Measurements from ENCODE around the gene TRIM39. TPM values are rescaled to one million over a fixed set of nuclear protein-coding genes. Genes with fewer than 3 reads are reported as not detected.
A peak's percentile ranks its signal among the peaks of the same experiment; 100 is the strongest.

Gene TRIM39
- total RNA-seq, 1 donor from 2014 or later: 14.5 TPM

GRCh38 chr6:30341218-30341617 is 14.5 kb downstream of the TRIM39 start:
- Mint-ChIP-seq H3K36me3 (ENCODE audit: low read depth) (peaks cover 13% of the 10 kb centered on the region), H3K4me3 (no peak overlapping the region), H3K27me3 (ENCODE audit: low read depth) (no peaks in the 10 kb centered on the region), H3K27ac (ENCODE audit: unreplicated experiment) (no peak overlapping the region), H3K4me1 (peaks cover 7% of the 10 kb centered on the region), H3K9me3 (no peaks in the 10 kb centered on the region)
- DNase-seq (ENCODE audit: low read depth, low spot score): no peak
- no peak for TF ChIP-seq CTCF (conservative IDR thresholded peaks at IDR 0.05)

- no peak for TF ChIP-seq CTCF (conservative IDR thresholded peaks at IDR 0.05)
- Mint-ChIP-seq H3K4me1 (peaks cover 7% of the 10 kb centered on the region), H3K27me3 (ENCODE audit: low read depth) (no peaks in the 10 kb centered on the region), H3K27ac (ENCODE audit: unreplicated experiment) (no peak overlapping the region), H3K36me3 (ENCODE audit: low read depth) (peaks cover 11% of the 10 kb centered on the region), H3K4me3 (no peak overlapping the region), H3K9me3 (no peaks in the 10 kb centered on the region)
- no peak for DNase-seq (ENCODE audit: low read depth, low spot score)
These were observed 15.0 kb downstream of the TRIM39 start for GRCh38 chr6:30341728-30342127.

- Mint-ChIP-seq H3K36me3 (ENCODE audit: low read depth) (peaks cover 12% of the 10 kb centered on the region), H3K4me1 (peaks cover 7% of the 10 kb centered on the region), H3K9me3 (no peaks in the 10 kb centered on the region), H3K4me3 (peak overlapping the region; percentile 93), H3K27me3 (ENCODE audit: low read depth) (no peaks in the 10 kb centered on the region), H3K27ac (ENCODE audit: unreplicated experiment) (no peak overlapping the region)
- no peak for DNase-seq (ENCODE audit: low read depth, low spot score)
- TF ChIP-seq CTCF (conservative IDR thresholded peaks at IDR 0.05): no peak
These were observed 17.6 kb downstream of the TRIM39 start for GRCh38 chr6:30344191-30344867.

DNA sequence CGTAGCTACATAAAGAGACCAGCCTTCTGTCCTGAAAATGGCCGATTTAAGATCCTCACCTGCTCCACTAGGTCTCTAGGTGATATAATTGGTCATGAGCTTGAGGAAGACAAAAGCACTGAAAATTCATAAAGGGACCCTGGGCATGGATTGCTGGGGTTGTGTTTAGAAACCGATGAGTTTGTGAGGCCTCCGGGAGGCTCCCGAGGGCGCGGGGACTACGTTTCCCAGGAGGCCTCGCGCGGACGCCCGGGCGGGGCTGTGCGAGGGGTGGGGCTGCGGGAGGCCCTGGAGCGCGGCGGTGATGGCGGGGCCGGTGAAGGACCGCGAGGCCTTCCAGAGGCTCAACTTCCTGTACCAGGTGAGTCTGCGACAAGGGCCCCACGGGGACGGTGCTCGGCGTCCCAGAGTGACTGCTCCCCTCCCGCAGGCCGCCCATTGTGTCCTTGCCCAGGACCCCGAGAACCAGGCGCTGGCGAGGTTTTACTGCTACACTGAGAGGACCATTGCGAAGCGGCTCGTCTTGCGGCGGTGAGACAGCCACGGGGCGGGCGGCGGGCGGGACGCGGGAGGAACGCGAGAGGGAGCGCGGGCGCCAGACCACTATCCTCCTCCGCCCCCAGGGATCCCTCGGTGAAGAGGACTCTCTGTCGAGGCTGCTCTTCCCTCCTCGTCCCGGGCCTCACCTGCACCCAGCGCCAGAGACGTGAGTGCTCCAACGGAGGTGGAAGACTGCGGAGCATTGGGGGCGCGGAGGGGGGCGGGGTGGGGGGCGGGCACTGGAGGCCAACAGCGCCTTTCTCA is 18.3 kb downstream of the TRIM39 start, which contains the start of gene RPP21:
Gene RPP21, plus strand, starts transcription at position 289 of the 804 bp plus-strand sequence. Its CDS starts 16 bp downstream, at position 305.
- Mint-ChIP-seq H3K27ac (ENCODE audit: unreplicated experiment) (peak within 1 kb of the TSS; percentile 91), H3K4me1 (peaks cover 7% of the 10 kb centered on the region), H3K27me3 (ENCODE audit: low read depth) (no peaks in the 10 kb centered on the region), H3K9me3 (no peaks in the 10 kb centered on the region), H3K4me3 (peak within 1 kb of the TSS; percentile 93), H3K36me3 (ENCODE audit: low read depth) (peaks cover 12% of the 10 kb centered on the region)
- DNase-seq (ENCODE audit: low read depth, low spot score): peak; percentile 74
- TF ChIP-seq CTCF (conservative IDR thresholded peaks at IDR 0.05): no peak

DNA sequence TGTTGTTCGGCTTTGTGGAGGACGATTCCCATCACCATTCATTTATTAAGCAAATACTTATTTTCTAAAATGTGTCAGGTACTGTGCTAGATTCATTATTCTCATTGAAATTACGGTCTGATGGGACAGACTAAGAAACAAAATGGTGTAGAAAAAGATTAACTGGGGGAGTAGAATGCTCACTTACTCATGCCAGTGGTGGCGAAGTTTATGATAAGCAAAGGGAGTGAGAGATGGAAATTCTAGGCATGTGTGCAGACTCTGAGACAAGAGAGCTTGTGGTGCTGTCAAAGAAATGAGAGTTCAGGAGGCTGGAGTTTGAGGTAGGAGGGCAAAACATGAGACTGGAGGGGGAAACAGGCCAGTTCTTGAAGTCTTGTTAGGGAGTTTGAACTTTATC is 19.1 kb downstream of the TRIM39 start:
- TF ChIP-seq CTCF (conservative IDR thresholded peaks at IDR 0.05): no peak
- H3K27me3 Mint-ChIP-seq (ENCODE audit: low read depth): no peaks in the 10 kb centered on the region
- H3K27ac Mint-ChIP-seq (ENCODE audit: unreplicated experiment): peak overlapping the region; percentile 0
- DNase-seq (ENCODE audit: low read depth, low spot score): no peak
- H3K4me3 Mint-ChIP-seq: peak overlapping the region; percentile 93
- H3K36me3 Mint-ChIP-seq (ENCODE audit: low read depth): peaks cover 12% of the 10 kb centered on the region
- H3K9me3 Mint-ChIP-seq: no peaks in the 10 kb centered on the region
- peaks cover 7% of the 10 kb centered on the region for H3K4me1 Mint-ChIP-seq

Measured in neural crest cell (in vitro differentiated cells).